Heart left ventricle (tissue), 13 donors: Measurements from ENCODE around the gene AXIN1.

Experiments
- POLR2A ChIP-seq, 2 donors: fragments of 450-650 bp; IDR thresholded peaks; one replicate each; pipeline ENCODE4 v1.6.1; 2017; ENCODE audit warnings: antibody characterized with exemption in 2 of 2, mild to moderate bottlenecking in 2 of 2, moderate library complexity in 2 of 2
- TF ChIP-seq, protein P1 (sequence below), 12 donors: fragments of 200-600 bp; sonication (generic) in 4 of 12; IDR thresholded peaks; one replicate each; pipeline versions ENCODE4 v1.5.0 to v1.8.0; 2018 to 2022; ENCODE audit warnings: antibody characterized with exemption in 12 of 12, mild to moderate bottlenecking in 5 of 12
- donor health status: ischemic (EF 13 %, LVEDD 7.1; RV severe dilation, severe dysfunction).
- donor health status: DM: no; HTN: yes; CAD: no.
- donor health status: DM: no; HTN: no; CAD: no.
- donor health status: ischemic (EF 25% LVEDD 6.9; RV normal size, moderate dysfunction).
- donor health status: ischemic (EF 25% LVEDD 5.7; RV mildly dilated, moderate dysfunction).
- donor health status: ischemic (EF 35%, LVEDD 5.7; RV mildly dilated, moderate dysfunction).
- donor health status: nonischemic (EF 11% LVEDD 7.7; RV severe dilation, severe dysfunction).
- donor health status: DM: yes; HTN: yes; CAD: no.
- donor health status: PGD.
- donor health status: ischemic (EF 29% LVEDD 5.4; RV normal size, mild dysfunction).
- donor health status: nonischemic (EF 23%, LVEDD 6.1; RV moderate dilation, normal function).

DNA sequence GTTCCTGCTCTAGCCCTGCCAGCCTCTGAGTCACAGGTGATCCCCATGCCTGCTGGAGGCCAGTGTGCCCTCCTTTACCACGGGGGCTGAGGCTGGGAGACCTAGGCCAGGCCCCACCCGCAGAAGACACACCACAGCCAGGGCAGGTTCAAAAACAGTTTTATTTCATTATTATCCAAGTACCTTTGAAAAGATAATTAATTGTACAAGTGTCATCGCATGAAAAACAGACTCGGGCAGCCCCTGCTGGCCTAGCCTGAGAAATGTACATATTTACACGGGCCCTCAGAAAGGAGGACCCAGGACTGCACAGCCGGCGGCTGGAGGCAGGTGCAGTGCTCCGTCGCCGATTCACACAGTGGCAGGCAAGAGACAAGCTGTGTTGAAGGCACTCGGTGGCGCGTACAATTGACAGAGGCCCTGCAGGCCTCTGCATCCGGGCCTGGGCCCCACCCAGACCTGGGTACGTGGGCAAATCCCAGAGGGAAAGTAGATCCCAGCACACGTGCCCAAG lies 65.2 kb downstream of the AXIN1 start:
- TF ChIP-seq, protein P1, sequence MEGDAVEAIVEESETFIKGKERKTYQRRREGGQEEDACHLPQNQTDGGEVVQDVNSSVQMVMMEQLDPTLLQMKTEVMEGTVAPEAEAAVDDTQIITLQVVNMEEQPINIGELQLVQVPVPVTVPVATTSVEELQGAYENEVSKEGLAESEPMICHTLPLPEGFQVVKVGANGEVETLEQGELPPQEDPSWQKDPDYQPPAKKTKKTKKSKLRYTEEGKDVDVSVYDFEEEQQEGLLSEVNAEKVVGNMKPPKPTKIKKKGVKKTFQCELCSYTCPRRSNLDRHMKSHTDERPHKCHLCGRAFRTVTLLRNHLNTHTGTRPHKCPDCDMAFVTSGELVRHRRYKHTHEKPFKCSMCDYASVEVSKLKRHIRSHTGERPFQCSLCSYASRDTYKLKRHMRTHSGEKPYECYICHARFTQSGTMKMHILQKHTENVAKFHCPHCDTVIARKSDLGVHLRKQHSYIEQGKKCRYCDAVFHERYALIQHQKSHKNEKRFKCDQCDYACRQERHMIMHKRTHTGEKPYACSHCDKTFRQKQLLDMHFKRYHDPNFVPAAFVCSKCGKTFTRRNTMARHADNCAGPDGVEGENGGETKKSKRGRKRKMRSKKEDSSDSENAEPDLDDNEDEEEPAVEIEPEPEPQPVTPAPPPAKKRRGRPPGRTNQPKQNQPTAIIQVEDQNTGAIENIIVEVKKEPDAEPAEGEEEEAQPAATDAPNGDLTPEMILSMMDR (IDR thresholded peaks at IDR 0.05) = no peak
- no peak for TF ChIP-seq POLR2A (IDR thresholded peaks at IDR 0.05)
